RPMI7951 (cell line): Measurements from ENCODE around the gene IL5. TPM values are rescaled to one million over a fixed set of nuclear protein-coding genes. Genes with fewer than 3 reads are reported as not detected.
"Not testable (repeated sequence)": the region's sequence is repeated elsewhere in the genome, so short reads cannot be mapped to it uniquely, and the experiment has no call there.

Source experiments
- DNase-seq: peaks from one replicate; pipeline ENCODE4 v3.0.0-alpha.2; 2012; ENCODE audit warnings: low read depth
- total RNA-seq: library from RNA; depleted of rRNA; stranded (reverse); fragments of >200 nt; shearing (Covaris generic); gene quantifications from 2 replicates; pipeline ENCODE4 v1.2.3, GENCODE V29; 2014; rRNA removed

Gene IL5
- total RNA-seq, result not detected in 2 replicates

DNA sequence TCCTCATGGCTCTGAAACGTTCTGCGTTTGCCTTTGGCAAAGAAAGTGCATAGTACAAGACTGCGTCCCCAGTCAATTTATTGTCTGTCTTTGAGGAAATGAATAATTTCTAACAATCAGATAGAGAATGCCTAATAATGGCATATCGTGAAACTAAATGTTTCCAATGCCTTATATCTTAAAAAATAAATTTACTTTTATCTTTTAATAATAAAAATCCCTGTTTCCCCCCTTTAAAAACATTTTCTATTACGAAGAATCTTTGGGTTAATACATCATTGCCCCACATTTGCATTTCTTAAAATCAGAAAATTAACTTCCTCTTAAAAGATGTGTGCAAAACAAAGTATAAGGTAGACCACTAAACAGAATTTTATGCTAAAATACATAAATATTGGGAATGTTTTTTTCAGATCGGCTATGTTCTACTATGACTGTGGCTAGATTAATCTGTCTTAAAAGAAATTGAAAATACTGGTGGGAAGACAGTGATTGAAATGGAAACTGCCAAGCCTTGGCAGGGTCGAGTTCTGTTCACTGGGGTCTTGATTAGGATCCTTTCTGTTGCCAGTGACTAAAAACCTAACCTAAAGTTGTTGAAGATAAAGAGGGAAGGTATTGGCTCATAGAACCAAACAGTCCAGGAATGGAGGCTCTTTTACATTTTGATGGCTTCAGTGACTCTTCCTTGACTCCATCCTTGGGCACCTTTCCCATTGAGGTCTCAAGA, at the start of gene IL5:
Gene IL5 (minus strand): TSS at position 51 of the 730 bp plus-strand sequence. CDS start 44 bp downstream, at position 7.
- DNase-seq, result no peak

DNA sequence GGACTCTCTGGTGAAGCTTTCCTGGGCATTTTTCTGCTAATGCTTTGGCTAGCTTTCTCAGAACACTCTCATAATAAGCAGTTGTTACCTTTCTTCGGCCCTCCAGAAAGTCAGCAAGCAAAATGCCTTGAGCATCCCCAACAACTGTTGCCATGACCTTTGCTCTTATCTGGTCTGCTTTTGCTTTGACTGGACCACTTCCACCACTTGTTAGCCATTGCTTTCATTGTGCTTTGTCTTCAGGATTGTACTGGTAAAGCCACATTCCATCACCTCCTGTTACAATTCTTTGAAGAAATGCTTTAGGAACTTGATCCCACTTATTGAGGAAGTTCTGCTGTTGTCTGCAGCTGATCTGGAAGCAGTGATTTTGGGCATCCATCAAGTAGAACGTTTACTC, 49.2 kb upstream of the IL5 start:
- DNase-seq, result no peak

DNA sequence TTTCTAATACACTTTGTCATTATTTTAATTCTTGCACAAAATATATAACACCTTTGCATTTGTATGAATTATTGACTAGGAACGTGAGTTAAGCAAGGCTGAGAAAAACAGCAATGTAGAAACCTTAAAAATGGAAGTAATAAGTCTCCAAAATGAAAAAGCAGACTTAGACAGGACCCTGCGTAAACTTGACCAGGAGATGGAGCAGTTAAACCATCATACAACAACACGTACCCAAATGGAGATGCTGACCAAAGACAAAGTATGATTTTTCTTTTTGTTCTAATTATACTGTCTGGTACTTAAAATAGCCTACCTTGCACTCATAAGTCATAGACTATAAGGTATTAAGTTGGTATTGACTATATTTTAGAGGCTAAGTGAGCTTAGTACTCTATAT, 47.8 kb upstream of the IL5 start:
- DNase-seq, result no peak

DNA sequence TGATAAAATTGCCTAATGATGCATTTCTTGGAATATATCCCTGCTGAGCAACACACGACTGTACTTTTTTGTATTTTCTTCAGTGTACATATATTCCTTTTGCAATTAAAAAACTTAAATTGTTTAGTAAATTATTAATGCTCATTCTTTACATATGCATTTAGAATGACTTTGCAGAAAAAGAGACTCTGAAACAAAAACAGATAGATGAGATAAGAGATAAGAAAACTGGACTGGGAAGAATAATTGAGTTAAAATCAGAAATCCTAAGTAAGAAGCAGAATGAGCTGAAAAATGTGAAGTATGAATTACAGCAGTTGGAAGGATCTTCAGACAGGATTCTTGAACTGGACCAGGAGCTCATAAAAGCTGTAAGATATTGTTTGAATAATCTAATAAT, 46.1 kb upstream of the IL5 start:
- no peak for DNase-seq

DNA sequence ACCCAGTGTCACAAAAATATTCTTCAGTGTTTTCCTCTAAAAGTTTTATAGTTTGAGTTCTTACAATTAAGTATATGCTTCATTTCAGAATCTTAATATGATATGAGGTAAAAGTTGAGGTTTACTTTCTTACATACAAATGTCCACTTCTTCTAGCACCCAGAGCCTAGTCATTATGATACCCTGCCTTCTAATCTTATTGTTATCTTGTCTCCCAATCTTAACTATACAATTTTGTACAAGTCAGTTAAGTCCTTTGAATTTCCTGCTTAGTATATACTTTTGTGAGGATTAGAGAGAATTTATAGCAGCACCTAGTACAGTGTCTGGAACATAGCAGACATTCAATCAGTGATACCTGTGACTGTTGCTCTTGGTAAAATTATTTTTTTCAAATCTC, 42.7 kb upstream of the IL5 start:
- DNase-seq, result no peak

DNA sequence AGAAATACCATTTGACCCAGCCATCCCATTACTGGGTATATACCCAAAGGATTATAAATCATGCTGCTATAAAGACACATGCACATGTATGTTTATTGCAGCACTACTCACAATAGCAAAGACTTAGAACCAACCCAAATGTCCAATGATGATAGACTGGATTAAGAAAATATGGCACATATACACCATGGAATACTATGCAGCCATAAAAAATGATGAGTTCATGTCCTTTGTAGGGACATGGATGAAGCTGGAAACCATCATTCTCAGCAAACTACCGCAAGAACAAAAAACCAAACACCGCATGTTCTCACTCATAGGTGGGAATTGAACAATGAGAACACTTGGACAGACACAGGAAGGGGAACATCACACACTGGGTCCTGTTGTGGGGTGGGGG, 41.2 kb upstream of the IL5 start:
- not testable (repeated sequence) for DNase-seq

DNA sequence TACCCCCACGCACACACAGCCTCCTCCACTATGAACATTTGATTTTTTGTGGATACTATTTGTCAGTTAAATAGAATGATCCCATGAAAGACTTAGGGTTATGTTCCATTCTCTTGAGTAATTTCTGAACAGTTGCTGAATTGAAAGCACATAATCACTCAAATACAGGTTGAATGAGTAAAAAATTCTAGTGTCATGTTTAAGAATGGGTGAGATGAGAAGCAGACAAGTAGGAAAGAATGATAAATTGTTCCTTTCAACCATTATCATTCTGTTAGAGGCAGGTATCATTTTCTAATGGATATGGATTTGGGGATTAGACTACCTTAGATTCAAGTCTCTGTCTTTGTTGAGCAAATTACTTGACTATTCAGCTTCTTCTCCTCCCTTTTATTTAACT, 32.8 kb upstream of the IL5 start:
- DNase-seq, result no peak

DNA sequence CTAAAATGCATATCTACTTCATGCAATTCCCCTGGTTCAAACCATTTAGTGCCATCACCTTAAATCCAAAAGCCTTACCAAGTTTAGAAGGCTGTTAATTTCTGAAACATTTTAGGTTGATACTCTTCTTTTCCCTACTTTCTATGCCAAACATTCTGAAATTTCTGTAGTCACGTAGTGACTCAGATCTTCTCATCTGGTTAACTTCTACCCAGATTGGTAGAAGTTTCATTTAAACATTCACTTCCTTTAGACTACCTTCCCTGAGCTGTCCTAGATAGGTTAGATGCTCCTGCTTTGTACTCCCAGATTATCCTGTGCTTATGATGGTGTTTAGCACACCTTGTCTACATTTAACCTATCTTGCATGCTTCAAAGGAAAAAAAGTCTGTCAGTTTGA, 23.3 kb upstream of the IL5 start:
- DNase-seq, result no peak

DNA sequence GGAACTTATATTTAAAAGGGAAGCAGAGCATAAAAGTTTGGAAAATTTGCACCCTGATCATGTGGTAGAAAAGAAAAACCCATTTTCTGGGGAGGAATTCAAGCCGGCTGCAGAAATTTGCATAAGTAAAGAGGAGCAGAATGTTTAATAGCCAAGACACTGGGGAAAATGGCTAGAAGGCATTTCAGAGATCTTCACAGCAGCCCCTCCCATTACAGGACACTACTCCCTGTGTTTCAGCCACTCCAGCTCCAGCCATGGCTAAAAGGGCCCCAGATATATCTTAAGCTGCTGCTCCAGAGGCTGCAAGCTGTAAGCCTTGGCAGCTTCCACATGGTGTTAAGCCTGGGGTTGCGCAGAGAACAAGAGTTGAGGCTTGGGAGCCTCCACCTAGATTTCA, 21.2 kb upstream of the IL5 start:
- not testable (repeated sequence) for DNase-seq

DNA sequence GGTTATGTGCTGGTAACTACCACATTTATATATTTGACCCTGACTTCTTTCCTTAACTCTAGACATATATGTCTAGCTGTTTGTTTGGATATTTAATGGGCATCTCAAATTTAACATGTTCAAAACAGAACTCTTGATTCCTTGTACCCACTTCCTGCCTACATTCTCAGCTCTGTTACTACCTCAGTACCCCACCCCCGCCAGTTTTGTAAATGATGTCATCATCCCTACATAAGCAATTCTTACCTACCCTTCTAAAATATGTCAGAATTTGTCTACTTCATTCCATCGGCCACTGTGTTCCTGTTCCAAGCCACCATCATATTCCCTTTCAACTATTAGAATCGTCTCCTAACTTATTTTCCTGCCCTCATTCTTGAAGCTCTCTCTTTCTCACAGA, 18.3 kb upstream of the IL5 start:
- DNase-seq, result no peak

DNA sequence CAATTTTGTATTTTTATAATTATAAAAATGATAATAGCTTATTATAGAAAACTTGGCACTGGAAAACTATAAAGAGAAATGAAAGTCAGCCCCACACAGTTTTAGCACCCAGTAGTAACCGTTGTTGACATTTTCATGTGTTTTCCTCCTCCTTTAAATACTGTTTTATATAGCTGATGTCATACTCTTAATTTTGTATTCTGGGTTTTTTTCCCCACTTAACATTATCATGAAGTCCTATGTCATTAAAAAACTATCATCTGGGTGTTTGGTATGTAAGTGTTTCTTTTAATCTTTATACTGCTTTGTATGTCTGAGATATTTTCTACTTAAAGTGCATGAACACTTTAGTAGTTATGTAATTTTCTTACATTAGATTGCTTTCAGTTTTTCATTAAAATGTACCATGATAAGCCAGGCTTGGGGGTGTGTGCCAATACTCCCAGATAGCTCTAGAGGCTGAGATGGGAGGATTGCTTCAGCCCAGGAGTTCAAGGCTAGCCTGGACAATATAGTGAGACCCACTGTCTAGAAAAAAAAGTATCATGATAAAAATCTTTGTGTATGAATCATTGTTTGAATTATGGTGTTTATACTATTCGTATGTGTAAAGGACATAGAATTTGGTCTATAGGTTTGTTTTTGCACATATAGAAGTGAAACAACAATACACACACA, 16.2 kb upstream of the IL5 start:
- no peak for DNase-seq

DNA sequence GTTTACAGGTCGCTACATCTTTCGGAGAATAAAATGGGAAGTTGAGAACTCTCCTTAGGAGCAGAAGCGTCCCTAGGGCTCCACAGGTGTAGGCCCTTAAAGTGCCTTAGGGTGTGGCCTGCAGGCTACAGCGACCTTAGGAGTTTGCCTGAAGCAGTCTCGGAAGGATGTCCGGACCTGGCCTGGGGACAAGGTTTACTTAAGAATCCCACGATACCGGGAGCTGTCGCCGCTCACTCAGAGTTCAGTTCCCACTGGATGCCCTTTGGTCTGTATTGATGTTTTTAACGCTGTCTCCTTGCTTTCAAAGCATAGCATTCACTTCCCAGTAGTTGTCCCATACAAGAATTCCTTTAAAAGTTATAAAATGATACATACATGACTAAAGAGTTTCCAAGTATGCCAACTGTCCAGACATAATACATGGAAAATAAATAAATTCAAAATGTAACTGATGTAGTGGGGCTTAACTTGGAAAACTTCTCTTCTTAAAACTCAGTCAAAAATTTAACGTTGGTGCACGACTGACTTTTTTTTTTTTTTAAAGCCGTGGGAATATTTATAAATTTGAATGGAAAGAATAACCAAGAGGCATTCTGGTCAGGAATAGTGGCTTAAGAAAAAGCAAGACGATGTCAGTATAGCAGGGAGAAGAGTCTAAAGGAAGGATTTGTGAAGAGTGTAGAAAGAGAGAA, 14.3 kb upstream of the IL5 start:
- peak; percentile 47 for DNase-seq

DNA sequence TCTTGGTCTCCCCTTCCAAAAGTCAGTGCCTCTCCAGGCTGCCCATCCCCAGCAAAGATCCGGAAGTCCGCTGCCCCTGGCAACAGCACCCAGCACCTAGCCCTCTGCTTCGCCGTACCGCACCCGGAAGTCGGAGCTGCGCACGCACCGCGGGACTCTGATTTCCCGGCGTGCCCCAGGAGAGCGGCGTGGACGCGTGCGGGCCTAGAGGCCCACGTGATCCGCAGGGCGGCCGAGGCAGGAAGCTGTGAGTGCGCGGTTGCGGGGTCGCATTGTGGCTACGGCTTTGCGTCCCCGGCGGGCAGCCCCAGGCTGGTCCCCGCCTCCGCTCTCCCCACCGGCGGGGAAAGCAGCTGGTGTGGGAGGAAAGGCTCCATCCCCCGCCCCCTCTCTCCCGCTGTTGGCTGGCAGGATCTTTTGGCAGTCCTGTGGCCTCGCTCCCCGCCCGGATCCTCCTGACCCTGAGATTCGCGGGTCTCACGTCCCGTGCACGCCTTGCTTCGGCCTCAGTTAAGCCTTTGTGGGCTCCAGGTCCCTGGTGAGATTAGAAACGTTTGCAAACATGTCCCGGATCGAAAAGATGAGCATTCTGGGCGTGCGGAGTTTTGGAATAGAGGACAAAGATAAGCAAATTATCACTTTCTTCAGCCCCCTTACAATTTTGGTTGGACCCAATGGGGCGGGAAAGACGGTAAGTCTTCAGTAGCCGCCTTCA, 13.6 kb upstream of the IL5 start, which contains the start of gene RAD50:
Gene RAD50 (plus strand): TSS at position 215 of the 715 bp plus-strand sequence. CDS start 348 bp downstream, at position 563.
- DNase-seq, result peak; percentile 91

DNA sequence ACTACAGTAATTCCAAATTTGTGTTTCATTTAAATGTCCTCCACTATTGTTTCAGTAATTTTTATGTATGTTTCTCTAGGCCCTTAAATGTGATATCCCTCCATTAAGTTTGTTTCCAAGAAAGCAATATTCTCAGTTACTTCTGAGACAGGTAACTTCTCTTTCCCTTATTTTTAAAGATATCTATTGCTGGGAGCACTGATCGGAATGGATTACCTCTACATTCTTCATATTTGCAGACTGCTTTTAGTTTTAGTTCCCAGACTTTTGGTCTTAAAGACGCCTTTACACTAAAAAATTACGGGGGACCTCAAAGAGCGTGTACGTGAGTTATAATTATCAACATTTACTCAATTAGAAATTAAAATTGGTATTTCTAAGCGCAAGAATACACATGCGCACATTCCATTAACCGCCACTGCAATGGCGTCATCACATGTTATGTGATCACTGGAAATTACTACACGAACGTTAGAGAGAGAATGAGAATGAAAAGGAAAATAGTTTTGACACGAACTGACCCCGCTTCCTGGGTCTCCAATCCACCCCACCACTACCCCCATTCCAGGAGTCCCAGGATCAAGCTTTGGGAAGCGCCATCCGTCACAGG, 12.9 kb upstream of the IL5 start:
- no peak for DNase-seq

DNA sequence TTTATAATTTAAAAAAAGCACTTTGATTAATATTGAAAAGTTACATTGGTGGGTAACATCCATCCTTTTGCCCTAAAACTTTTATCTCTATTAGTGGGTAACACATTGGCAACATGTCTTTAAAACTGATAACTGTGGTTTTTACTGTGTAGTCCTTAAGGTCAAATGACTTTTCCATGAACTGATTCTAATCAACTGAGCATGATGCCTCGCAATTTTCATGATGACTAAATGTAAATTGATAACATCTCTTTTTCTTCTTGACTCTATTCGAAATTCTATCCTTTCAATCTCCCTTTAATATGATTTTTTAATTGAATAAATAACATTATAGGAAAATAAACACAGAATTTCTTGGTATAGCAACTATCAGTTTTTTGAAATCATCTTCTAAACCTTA, 6.3 kb upstream of the IL5 start:
- no peak for DNase-seq

DNA sequence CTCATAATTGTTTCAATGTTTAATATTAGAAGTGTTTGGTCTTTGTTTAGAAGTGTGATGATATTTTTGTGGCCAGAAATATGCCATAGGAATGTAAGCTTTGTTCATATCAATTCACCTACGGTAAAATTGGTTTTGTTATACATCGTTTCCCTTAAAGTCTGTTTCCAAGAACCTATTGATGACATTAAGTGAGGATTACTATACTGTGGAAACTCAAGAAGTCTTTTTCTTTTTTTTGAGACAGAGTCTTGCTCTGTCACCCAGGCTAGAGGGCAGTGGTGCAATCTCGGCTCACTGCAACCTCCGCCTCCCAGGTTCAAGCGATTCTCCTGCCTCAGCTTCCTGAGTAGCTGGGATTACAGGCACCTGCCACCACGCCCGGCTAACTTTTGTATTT, 5.5 kb upstream of the IL5 start:
- DNase-seq, result not testable (repeated sequence)

DNA sequence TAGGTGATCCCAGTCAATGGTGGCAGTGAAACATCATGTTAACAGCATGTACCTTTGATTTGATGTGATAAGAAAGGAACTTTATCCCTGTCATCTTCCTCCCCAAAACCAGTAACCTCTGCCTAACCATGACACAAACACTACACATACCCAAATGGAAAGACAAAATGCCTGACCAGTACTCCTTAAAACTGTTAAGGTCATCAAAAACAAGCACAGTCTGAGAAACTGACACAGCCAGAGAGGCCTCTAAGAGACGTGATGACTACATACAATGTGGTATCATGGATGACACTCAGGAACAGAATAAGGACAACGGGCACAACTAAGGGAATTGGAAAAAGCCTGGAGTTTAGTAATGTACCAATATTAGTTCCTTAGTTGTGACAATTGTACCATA, 3.9 kb upstream of the IL5 start:
- DNase-seq, result no peak

DNA sequence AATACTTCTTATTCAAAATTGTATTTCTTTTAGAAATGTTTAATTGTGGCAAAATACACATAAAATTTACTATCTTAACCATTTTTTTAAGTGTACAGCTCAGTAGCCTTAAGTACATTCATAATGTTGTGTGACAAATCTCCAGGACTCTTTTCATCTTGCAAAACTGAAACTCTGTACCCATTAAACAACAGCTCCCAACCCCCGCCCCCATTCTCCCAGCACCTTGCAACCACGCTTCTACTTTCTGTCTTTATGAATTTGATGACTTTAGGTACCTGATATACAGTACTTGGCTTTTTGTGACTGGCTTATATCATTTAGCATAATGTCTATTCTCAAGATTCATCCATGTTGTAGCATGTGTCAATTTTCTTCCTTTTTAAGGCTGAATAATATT, 2.8 kb upstream of the IL5 start:
- no peak for DNase-seq

DNA sequence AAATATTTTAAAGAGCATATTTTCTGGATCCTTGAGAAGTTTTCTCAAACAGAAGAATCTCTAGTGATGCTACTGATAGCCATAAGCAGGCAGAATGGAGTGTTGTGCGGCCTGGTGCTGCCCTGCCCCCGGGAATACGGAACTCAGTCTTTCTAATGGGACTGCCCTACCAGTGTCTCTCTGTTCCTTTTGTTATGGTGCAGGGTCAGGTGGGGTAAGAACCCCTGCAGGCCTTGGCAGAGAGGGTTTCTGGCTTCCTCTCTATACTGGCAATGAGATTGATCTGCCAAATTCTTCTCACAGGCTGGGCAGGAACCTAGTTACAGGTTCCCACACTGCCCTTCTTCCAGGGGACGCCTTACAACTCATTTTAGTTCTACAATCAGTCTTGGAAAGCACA, 2.6 kb downstream of the IL5 start:
- no peak for DNase-seq

DNA sequence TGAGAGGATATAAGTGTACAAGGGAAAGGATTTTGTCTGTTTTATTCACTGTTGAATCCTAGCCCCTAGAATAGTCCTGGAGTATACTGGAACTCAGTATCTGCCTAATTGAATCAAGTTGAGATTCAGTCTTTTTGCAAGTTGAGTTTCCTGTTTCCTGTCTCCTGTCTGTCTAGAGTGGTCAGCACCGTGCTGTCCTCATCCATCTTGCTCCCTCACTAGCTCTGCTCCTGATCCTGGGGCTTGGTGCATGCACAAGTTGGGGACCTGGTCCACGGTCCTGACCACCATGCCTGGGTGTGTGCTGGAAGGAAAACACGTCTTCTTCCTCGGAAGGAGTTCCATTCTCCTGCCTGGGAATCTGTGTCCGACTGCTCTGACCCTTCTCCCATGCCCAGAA, 3.2 kb downstream of the IL5 start:
- no peak for DNase-seq

DNA sequence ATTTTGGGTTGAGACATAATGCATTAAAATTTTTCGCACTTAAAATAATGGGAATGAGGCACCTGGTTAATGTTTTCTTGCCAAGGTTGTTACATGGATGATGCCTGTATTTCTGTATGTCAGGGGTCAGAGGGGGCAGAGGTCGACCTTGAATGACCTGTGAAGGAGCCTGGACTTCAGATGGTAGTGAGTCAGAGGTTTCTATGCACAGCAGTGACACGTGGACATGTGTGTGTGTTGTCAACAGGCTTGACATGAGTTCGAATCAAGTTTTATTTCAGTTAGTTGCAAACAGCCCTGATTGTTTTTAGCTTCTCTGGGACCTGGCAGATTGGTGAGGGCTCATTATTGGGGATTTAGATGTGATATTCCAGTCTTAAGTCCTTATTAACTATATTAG, 3.6 kb downstream of the IL5 start:
- no peak for DNase-seq

DNA sequence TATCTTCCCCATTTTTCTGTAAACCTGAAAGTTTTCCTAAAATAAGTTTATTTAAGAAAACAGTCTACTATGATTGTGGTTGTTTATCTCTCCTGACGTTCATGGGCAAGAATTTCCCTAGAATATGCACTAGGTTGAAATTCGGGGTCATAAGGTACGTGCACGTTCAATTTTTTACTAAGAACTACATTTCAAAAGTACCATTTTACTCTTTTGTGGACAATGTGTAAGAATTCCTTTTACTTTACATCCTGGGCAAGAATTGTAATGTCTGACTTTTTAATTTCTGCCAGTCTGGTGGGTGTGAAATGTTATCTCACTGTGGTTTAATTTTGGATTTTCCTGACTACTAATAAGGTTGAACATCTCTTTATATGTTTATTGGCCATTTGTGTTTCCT, 12.4 kb downstream of the IL5 start:
- no peak for DNase-seq
